Thoracic aorta (tissue), 2 donors: ENCODE results near the gene KCNJ12. TPM values are rescaled to one million over a fixed set of nuclear protein-coding genes. Genes with fewer than 3 reads are reported as not detected.
"Not testable (repeated sequence)": the region's sequence is repeated elsewhere in the genome, so short reads cannot be mapped to it uniquely, and the experiment has no call there.

Source experiments
- ATAC-seq: fragments of 150-250 bp; one replicate; pipeline ENCODE4 v1.8.0; 2017; ENCODE audit warnings: low read depth; ENCODE audit not compliant: insufficient number of reproducible peaks, low FRiP score
- DNase-seq: peaks from one replicate; pipeline ENCODE4 v3.0.0-alpha.2; 2020; ENCODE audit warnings: low spot score
- H3K27ac ChIP-seq, 2 donors: fragments of 200-600 bp; sonication (generic); 1 replicate in 1 of 2; 2 replicates in 1 of 2; pipeline ENCODE4 v1.5.1; 2016; ENCODE audit warnings: mild to moderate bottlenecking in 2 of 2, moderate library complexity in 2 of 2
- H3K27me3 ChIP-seq: fragments of 200-600 bp; sonication (generic); replicated peaks from 2 replicates; pipeline ENCODE4 v1.6.0; 2016; ENCODE audit warnings: mild to moderate bottlenecking; ENCODE audit not compliant: insufficient read depth
- H3K36me3 ChIP-seq: fragments of 200-600 bp; sonication (generic); one replicate; pipeline ENCODE4 v1.5.1; 2016
- H3K4me1 ChIP-seq, 2 donors: fragments of 200-600 bp; sonication (generic); 1 replicate in 1 of 2; 2 replicates in 1 of 2; pipeline versions ENCODE4 v1.5.1 to v1.6.0; 2016; ENCODE audit warnings: low read depth in 2 of 2, mild to moderate bottlenecking in 1 of 2; ENCODE audit not compliant: control insufficient read depth in 1 of 2
- H3K4me3 ChIP-seq: fragments of 200-600 bp; sonication (generic); 2 replicates; pipeline ENCODE4 v1.5.1; 2016; ENCODE audit warnings: mild to moderate bottlenecking
- H3K9me3 ChIP-seq: fragments of 200-600 bp; sonication (generic); 2 replicates; pipeline ENCODE4 v1.5.1; 2016
- CTCF ChIP-seq: fragments of 200-600 bp; sonication (generic); IDR thresholded peaks from one replicate; pipeline ENCODE4 v1.5.1; 2019; ENCODE audit warnings: antibody characterized with exemption
- total RNA-seq, 2 donors: library from RNA; depleted of rRNA; stranded (reverse); fragments of >200 nt; gene quantifications; one replicate each; pipeline versions ENCODE4 v1.1.0 to v1.2.3, GENCODE V29; 2016

Gene KCNJ12
- total RNA-seq, 2 donors from 2014 or later = 0.81 to 1.2 TPM

GRCh38 chr17:21424697-21425096 lies 48.5 kb downstream of the KCNJ12 start:
- H3K27ac ChIP-seq, H3K27me3 ChIP-seq, H3K4me3 ChIP-seq, H3K36me3 ChIP-seq, ATAC-seq, H3K4me1 ChIP-seq, DNase-seq, H3K9me3 ChIP-seq: not testable (repeated sequence)

- Histone ChIP-seq H3K4me3 (no peak overlapping the region), H3K27me3 (no peaks in the 10 kb centered on the region), H3K27ac (no peak overlapping the region), H3K36me3 (no peaks in the 10 kb centered on the region), H3K9me3 (no peaks in the 10 kb centered on the region), H3K4me1 (no peaks in the 10 kb centered on the region)
- ATAC-seq = no peak
- TF ChIP-seq CTCF = no peak
- no peak for DNase-seq
Observed at GRCh38 chr17:21425321-21425720, 49.2 kb downstream of the KCNJ12 start.

- no peak for TF ChIP-seq CTCF
- H3K9me3 ChIP-seq = no peaks in the 10 kb centered on the region
- no peaks in the 10 kb centered on the region for H3K27me3 ChIP-seq
- ATAC-seq (no peak), DNase-seq (no peak)
- no peaks in the 10 kb centered on the region for H3K36me3 ChIP-seq
- no peak overlapping the region for H3K27ac ChIP-seq
- no peaks in the 10 kb centered on the region for H3K4me1 ChIP-seq
- H3K4me3 ChIP-seq = no peak overlapping the region
Observed at GRCh38 chr17:21425736-21426135, 49.6 kb downstream of the KCNJ12 start.

GRCh38 chr17:21426246-21426645 lies 50.1 kb downstream of the KCNJ12 start:
- not testable (repeated sequence) for H3K9me3 ChIP-seq, H3K4me1 ChIP-seq, H3K36me3 ChIP-seq, H3K27ac ChIP-seq, DNase-seq, H3K4me3 ChIP-seq, H3K27me3 ChIP-seq, ATAC-seq

GRCh38 chr17:21426876-21427275 lies 50.7 kb downstream of the KCNJ12 start:
- not testable (repeated sequence) for H3K27me3 ChIP-seq, H3K4me1 ChIP-seq, H3K4me3 ChIP-seq, H3K27ac ChIP-seq, H3K9me3 ChIP-seq, H3K36me3 ChIP-seq, DNase-seq, ATAC-seq

- H3K27ac ChIP-seq, H3K4me3 ChIP-seq, H3K36me3 ChIP-seq, DNase-seq, H3K27me3 ChIP-seq, H3K9me3 ChIP-seq, H3K4me1 ChIP-seq, ATAC-seq: not testable (repeated sequence)
Observed at GRCh38 chr17:21427727-21428126, 51.6 kb downstream of the KCNJ12 start.

GRCh38 chr17:21428752-21429424 lies 52.7 kb downstream of the KCNJ12 start:
- ATAC-seq, H3K4me3 ChIP-seq, H3K36me3 ChIP-seq: not testable (repeated sequence)

GRCh38 chr17:21429921-21430628 lies 53.9 kb downstream of the KCNJ12 start:
- H3K27ac ChIP-seq, H3K36me3 ChIP-seq, H3K9me3 ChIP-seq, DNase-seq, H3K4me3 ChIP-seq, H3K27me3 ChIP-seq, H3K4me1 ChIP-seq, ATAC-seq: not testable (repeated sequence)

More at GRCh38 chr17:21428752-21429424, 52.7 kb downstream of the KCNJ12 start:
- not testable (repeated sequence) for DNase-seq, H3K27me3 ChIP-seq, H3K4me1 ChIP-seq, H3K27ac ChIP-seq, H3K9me3 ChIP-seq

GRCh38 chr17:21433971-21434370 lies 57.8 kb downstream of the KCNJ12 start:
- not testable (repeated sequence) for H3K27me3 ChIP-seq, DNase-seq, H3K36me3 ChIP-seq, H3K4me1 ChIP-seq, H3K27ac ChIP-seq, H3K4me3 ChIP-seq, H3K9me3 ChIP-seq, ATAC-seq

GRCh38 chr17:21434976-21435375 lies 58.8 kb downstream of the KCNJ12 start:
- H3K27me3 ChIP-seq, DNase-seq, H3K4me1 ChIP-seq, H3K4me3 ChIP-seq, H3K36me3 ChIP-seq, ATAC-seq, H3K27ac ChIP-seq, H3K9me3 ChIP-seq: not testable (repeated sequence)

- H3K9me3 ChIP-seq, DNase-seq, H3K27ac ChIP-seq, ATAC-seq, H3K4me1 ChIP-seq, H3K4me3 ChIP-seq, H3K36me3 ChIP-seq, H3K27me3 ChIP-seq: not testable (repeated sequence)
Observed at GRCh38 chr17:21436481-21436880, 60.3 kb downstream of the KCNJ12 start.
